Trophoblast cell (in vitro differentiated cells and primary cell): ENCODE measurements around the gene CLEC16A.

Source experiments
- DNase-seq, 2 donors: peaks; one replicate each; pipeline ENCODE4 v3.0.0-alpha.2; 2016
- H2AFZ ChIP-seq: 2 replicates; pipeline ENCODE4 v1.6.1; 2013; ENCODE audit warnings: low read length, moderate library complexity, mild to moderate bottlenecking; ENCODE audit not compliant: insufficient read depth, poor library complexity
- H2AK5ac ChIP-seq: 2 replicates; pipeline ENCODE4 v1.6.1; 2013; ENCODE audit warnings: mild to moderate bottlenecking, low read length
- H2BK120ac ChIP-seq: 2 replicates; pipeline ENCODE4 v1.6.1; 2013; ENCODE audit warnings: low read length, mild to moderate bottlenecking, moderate library complexity; ENCODE audit not compliant: insufficient read depth, poor library complexity
- H2BK12ac ChIP-seq: 2 replicates; pipeline ENCODE4 v1.6.1; 2013; ENCODE audit warnings: mild to moderate bottlenecking, low read length, moderate library complexity
- H2BK5ac ChIP-seq: 2 replicates; pipeline ENCODE4 v1.6.1; 2013; ENCODE audit warnings: low read length, low read depth, moderate library complexity, mild to moderate bottlenecking; ENCODE audit not compliant: poor library complexity
- H3K14ac ChIP-seq: 2 replicates; pipeline ENCODE4 v1.6.1; 2013; ENCODE audit warnings: mild to moderate bottlenecking, low read length
- H3K18ac ChIP-seq: 2 replicates; pipeline ENCODE4 v1.6.1; 2013; ENCODE audit warnings: mild to moderate bottlenecking, low read length
- H3K23ac ChIP-seq: 2 replicates; pipeline ENCODE4 v1.6.1; 2013; ENCODE audit warnings: low read length
- H3K27ac ChIP-seq: 2 replicates; pipeline ENCODE4 v1.5.1; 2013; ENCODE audit warnings: low read depth, mild to moderate bottlenecking, inconsistent platforms, low read length, moderate library complexity
- H3K27me3 ChIP-seq: 2 replicates; pipeline ENCODE4 v1.6.1; 2013; ENCODE audit warnings: inconsistent platforms, mild to moderate bottlenecking, low read length, moderate library complexity; ENCODE audit not compliant: insufficient read depth
- H3K36me3 ChIP-seq, 2 experiments: 1 replicate in 1 of 2; 2 replicates in 1 of 2; pipeline ENCODE4 v1.6.1; 2013; ENCODE audit warnings: low read length in 2 of 2, mild to moderate bottlenecking in 2 of 2, moderate library complexity in 1 of 2; ENCODE audit not compliant: insufficient read depth in 2 of 2, control insufficient read depth in 1 of 2
- H3K4ac ChIP-seq: 2 replicates; pipeline ENCODE4 v1.6.1; 2013; ENCODE audit warnings: low read depth, mild to moderate bottlenecking, low read length, moderate library complexity
- H3K4me1 ChIP-seq, 2 experiments: 1 replicate in 1 of 2; 2 replicates in 1 of 2; pipeline ENCODE4 v1.6.1; 2013; ENCODE audit warnings: low read length in 2 of 2, mild to moderate bottlenecking in 2 of 2, moderate library complexity in 1 of 2; ENCODE audit not compliant: insufficient read depth in 2 of 2, control insufficient read depth in 1 of 2
- H3K4me2 ChIP-seq: 2 replicates; pipeline ENCODE4 v1.6.1; 2013; ENCODE audit warnings: inconsistent platforms, mild to moderate bottlenecking, low read length, moderate library complexity
- H3K4me3 ChIP-seq: 2 replicates; pipeline ENCODE4 v1.5.1; 2013; ENCODE audit warnings: mild to moderate bottlenecking, low read depth, low read length, inconsistent platforms
- H3K79me1 ChIP-seq: one replicate; pipeline ENCODE4 v1.6.1; 2013; ENCODE audit warnings: low read length
- H3K79me2 ChIP-seq: 2 replicates; pipeline ENCODE4 v1.6.1; 2013; ENCODE audit warnings: low read length, mild to moderate bottlenecking; ENCODE audit not compliant: control insufficient read depth, insufficient read depth, poor library complexity
- H3K9ac ChIP-seq: 2 replicates; pipeline ENCODE4 v1.6.1; 2013; ENCODE audit warnings: mild to moderate bottlenecking, low read length
- H3K9me3 ChIP-seq: 2 replicates; pipeline ENCODE4 v1.6.1; 2013; ENCODE audit warnings: low read depth, mild to moderate bottlenecking, control low read depth, inconsistent platforms, low read length; ENCODE audit not compliant: insufficient read depth
- H4K12ac ChIP-seq: 2 replicates; pipeline ENCODE4 v1.6.1; 2013; ENCODE audit warnings: low read depth, mild to moderate bottlenecking, low read length, moderate library complexity
- H4K8ac ChIP-seq: 2 replicates; pipeline ENCODE4 v1.6.1; 2013; ENCODE audit warnings: low read depth, mild to moderate bottlenecking, low read length, moderate library complexity
- H4K91ac ChIP-seq: one replicate; pipeline ENCODE4 v1.6.1; 2013; ENCODE audit warnings: low read depth, mild to moderate bottlenecking, low read length, moderate library complexity
- WGBS: extraction: QIAGEN DNeasy Blood & Tissue Kit; methylation state at CpG from one replicate; pipeline ENCODE4 v1.1.7; 2013; ENCODE audit warnings: missing lambda C conversion rate; ENCODE audit not compliant: insufficient read length, insufficient coverage; ENCODE audit errors: extremely low coverage; 5-methylcytosine and 5-hydroxymethylcytosine counted together

The CLEC16A gene

GRCh38 chr16:10994571-10994970 lies 50.2 kb downstream of the CLEC16A start:
- Histone ChIP-seq H3K27me3 (no peaks in the 10 kb centered on the region), H4K12ac (no peak overlapping the region), H2BK5ac (no peak overlapping the region), H3K9ac (no peak overlapping the region), H3K79me2 (no peaks in the 10 kb centered on the region), H3K14ac (no peak overlapping the region), H2BK120ac (no peak overlapping the region), H3K79me1 (peaks cover 3% of the 10 kb centered on the region), H3K4me3 (no peak overlapping the region), H3K23ac (no peak overlapping the region), H3K36me3 (peaks cover 4 to 8% of the 10 kb centered on the region in 2 experiments), H4K91ac (no peak overlapping the region), H3K4ac (no peak overlapping the region), H2AFZ (no peak overlapping the region), H3K18ac (no peak overlapping the region), H3K4me2 (no peak overlapping the region), H4K8ac (no peak overlapping the region), H3K27ac (no peak overlapping the region), H3K4me1 (peaks cover 16 to 21% of the 10 kb centered on the region in 2 experiments), H2AK5ac (no peak overlapping the region), H3K9me3 (no peaks in the 10 kb centered on the region), H2BK12ac (no peak overlapping the region)
- no peak for DNase-seq
- WGBS = no CpG with 5 or more reads among the region's 6 CpGs

GRCh38 chr16:10995565-10995964 lies 51.2 kb downstream of the CLEC16A start:
- no peak overlapping the region for H2BK120ac ChIP-seq
- H2AK5ac ChIP-seq = no peak overlapping the region
- H3K79me1 ChIP-seq = peaks cover 3% of the 10 kb centered on the region
- H3K9me3 ChIP-seq = no peaks in the 10 kb centered on the region
- no peak for DNase-seq
- H3K4me2 ChIP-seq = no peak overlapping the region
- no peaks in the 10 kb centered on the region for H3K79me2 ChIP-seq
- H3K4me1 ChIP-seq = peaks cover 13 to 15% of the 10 kb centered on the region in 2 experiments
- no peaks in the 10 kb centered on the region for H3K27me3 ChIP-seq
- H3K9ac ChIP-seq = no peak overlapping the region
- WGBS = no CpG with 5 or more reads among the region's 5 CpGs
- no peak overlapping the region for H2BK5ac ChIP-seq
- no peak overlapping the region for H3K18ac ChIP-seq
- H2BK12ac ChIP-seq = no peak overlapping the region
- no peak overlapping the region for H3K4me3 ChIP-seq
- H4K91ac ChIP-seq = peak overlapping the region; percentile 15
- H3K36me3 ChIP-seq = peaks cover 4 to 8% of the 10 kb centered on the region in 2 experiments
- no peak overlapping the region for H3K4ac ChIP-seq
- no peak overlapping the region for H3K23ac ChIP-seq
- no peak overlapping the region for H4K12ac ChIP-seq
- no peak overlapping the region for H3K27ac ChIP-seq
- no peak overlapping the region for H2AFZ ChIP-seq
- no peak overlapping the region for H3K14ac ChIP-seq
- no peak overlapping the region for H4K8ac ChIP-seq

GRCh38 chr16:10997485-10997884 lies 53.1 kb downstream of the CLEC16A start:
- no peaks in the 10 kb centered on the region for H3K27me3 ChIP-seq

GRCh38 chr16:10999300-10999699 lies 54.9 kb downstream of the CLEC16A start:
- H4K8ac ChIP-seq = no peak overlapping the region
- no peaks in the 10 kb centered on the region for H3K79me2 ChIP-seq

More at GRCh38 chr16:10997485-10997884, 53.1 kb downstream of the CLEC16A start:
- H2AFZ ChIP-seq = no peak overlapping the region
- no peak overlapping the region for H3K4me3 ChIP-seq
- H3K79me2 ChIP-seq = no peaks in the 10 kb centered on the region
- no peaks in the 10 kb centered on the region for H3K79me1 ChIP-seq
- no peak overlapping the region for H3K4ac ChIP-seq
- no peak overlapping the region for H3K27ac ChIP-seq
- no peak overlapping the region for H4K12ac ChIP-seq
- H3K36me3 ChIP-seq = peaks cover 4 to 8% of the 10 kb centered on the region in 2 experiments
- no peak for DNase-seq
- no peak overlapping the region for H4K8ac ChIP-seq
- no peak overlapping the region for H3K14ac ChIP-seq
- no peak overlapping the region for H3K4me2 ChIP-seq
- H2AK5ac ChIP-seq = no peak overlapping the region
- no peak overlapping the region for H3K18ac ChIP-seq
- H4K91ac ChIP-seq = no peak overlapping the region
- H2BK12ac ChIP-seq = no peak overlapping the region
- H3K4me1 ChIP-seq = peaks cover 3% of the 10 kb centered on the region in 2 experiments
- no peak overlapping the region for H2BK5ac ChIP-seq
- no CpG with 5 or more reads among the region's 4 CpGs for WGBS
- H3K9me3 ChIP-seq = no peaks in the 10 kb centered on the region
- no peak overlapping the region for H3K23ac ChIP-seq
- no peak overlapping the region for H2BK120ac ChIP-seq
- H3K9ac ChIP-seq = no peak overlapping the region

More at GRCh38 chr16:10999300-10999699, 54.9 kb downstream of the CLEC16A start:
- H3K9me3 ChIP-seq = no peaks in the 10 kb centered on the region
- H2AFZ ChIP-seq = no peak overlapping the region
- no peak overlapping the region for H4K91ac ChIP-seq
- peaks cover 7 to 16% of the 10 kb centered on the region in 2 experiments for H3K36me3 ChIP-seq
- H3K27me3 ChIP-seq = no peaks in the 10 kb centered on the region
- H2BK5ac ChIP-seq = no peak overlapping the region
- H3K4me2 ChIP-seq = no peak overlapping the region
- no CpG with 5 or more reads among the region's 3 CpGs for WGBS
- no peaks in the 10 kb centered on the region for H3K4me1 ChIP-seq
- H3K4me3 ChIP-seq = no peak overlapping the region
- no peak overlapping the region for H3K23ac ChIP-seq
- no peak overlapping the region for H2AK5ac ChIP-seq
- no peaks in the 10 kb centered on the region for H3K79me1 ChIP-seq
- H3K27ac ChIP-seq = no peak overlapping the region
- H3K18ac ChIP-seq = no peak overlapping the region
- no peak overlapping the region for H3K9ac ChIP-seq
- no peak for DNase-seq
- H4K12ac ChIP-seq = no peak overlapping the region
- no peak overlapping the region for H2BK120ac ChIP-seq
- no peak overlapping the region for H3K14ac ChIP-seq
- H2BK12ac ChIP-seq = no peak overlapping the region
- H3K4ac ChIP-seq = no peak overlapping the region
